22Rv1 (cell line): Measurements from ENCODE around the gene TRAPPC2.

Experiments
- H3K27ac ChIP-seq: fragments of 450-650 bp; 2 replicates; pipeline ENCODE4 v1.5.1; 2017
- CTCF ChIP-seq: fragments of 450-650 bp; IDR thresholded peaks from 2 replicates; pipeline ENCODE4 v1.5.1; 2017; ENCODE audit warnings: mild to moderate bottlenecking
- ZFX ChIP-seq: fragments of 450-650 bp; IDR thresholded peaks from 2 replicates; pipeline ENCODE4 v1.6.1; 2017; ENCODE audit warnings: antibody characterized with exemption, borderline replicate concordance

TRAPPC2 gene

GRCh38 chrX:13756381-13756780, 22.0 kb upstream of the TRAPPC2 start:
- no peak for TF ChIP-seq CTCF
- TF ChIP-seq ZFX: no peak
- no peak overlapping the region for H3K27ac ChIP-seq

- H3K27ac ChIP-seq: no peak overlapping the region
- TF ChIP-seq ZFX (no peak), CTCF (no peak)
These were observed 20.8 kb upstream of the TRAPPC2 start for GRCh38 chrX:13755254-13755653.

GRCh38 chrX:13754765-13755164, 20.3 kb upstream of the TRAPPC2 start:
- no peak overlapping the region for H3K27ac ChIP-seq
- TF ChIP-seq CTCF: no peak
- TF ChIP-seq ZFX: no peak

GRCh38 chrX:13752646-13753045, 18.2 kb upstream of the TRAPPC2 start:
- H3K27ac ChIP-seq: no peak overlapping the region
- TF ChIP-seq ZFX (no peak), CTCF (no peak)

GRCh38 chrX:13752141-13752540, 17.7 kb upstream of the TRAPPC2 start:
- TF ChIP-seq ZFX (no peak), CTCF (no peak)
- H3K27ac ChIP-seq: no peak overlapping the region

- H3K27ac ChIP-seq: no peak overlapping the region
- TF ChIP-seq CTCF: no peak
- TF ChIP-seq ZFX: no peak
These were observed 16.4 kb upstream of the TRAPPC2 start for GRCh38 chrX:13750812-13751211.

- H3K27ac ChIP-seq: no peak overlapping the region
- peak; percentile 71 for TF ChIP-seq CTCF
- no peak for TF ChIP-seq ZFX
These were observed 15.8 kb upstream of the TRAPPC2 start for GRCh38 chrX:13750204-13750603.
